ENCODE measurements around the gene SP6.

The SP6 gene

GRCh38 chr17:47816111-47816735 lies 34.7 kb downstream of the SP6 start:
- no peak for DNase-seq (ENCODE audit: low read depth in 1 of 2, low spot score in 1 of 2)
- no peak for TF ChIP-seq REST (IDR thresholded peaks at IDR 0.05; ENCODE audit: insufficient replicate concordance, low read depth)
- no peak for TF ChIP-seq SPI1 (IDR thresholded peaks at IDR 0.05; ENCODE audit: borderline replicate concordance, low read depth)
- no peak for TF ChIP-seq POLR2AphosphoS5 (IDR thresholded peaks at IDR 0.05; ENCODE audit: low read depth)
- no peak for TF ChIP-seq GABPA (IDR thresholded peaks at IDR 0.05; ENCODE audit: low read depth)
- TF ChIP-seq CTCF (IDR thresholded peaks at IDR 0.05; ENCODE audit: insufficient read depth, low read length), result no peak
- Histone ChIP-seq H3K27ac (replicated peaks) (no peak overlapping the region), H3K27me3 (ENCODE audit: insufficient read depth, poor library complexity, severe bottlenecking) (no peaks in the 10 kb centered on the region), H3K4me3 (replicated peaks; ENCODE audit: insufficient read depth, low read length) (no peak overlapping the region)

- no peak for DNase-seq (ENCODE audit: low read depth in 1 of 2, low spot score in 1 of 2)
- no peak overlapping the region for H3K27ac ChIP-seq (replicated peaks)
- TF ChIP-seq CTCF (IDR thresholded peaks at IDR 0.05; ENCODE audit: insufficient read depth, low read length), result no peak
- TF ChIP-seq SPI1 (IDR thresholded peaks at IDR 0.05; ENCODE audit: borderline replicate concordance, low read depth), result no peak
- no peak for TF ChIP-seq GABPA (IDR thresholded peaks at IDR 0.05; ENCODE audit: low read depth)
- TF ChIP-seq REST (IDR thresholded peaks at IDR 0.05; ENCODE audit: insufficient replicate concordance, low read depth), result no peak
- no peak for TF ChIP-seq POLR2AphosphoS5 (IDR thresholded peaks at IDR 0.05; ENCODE audit: low read depth)
- no peaks in the 10 kb centered on the region for H3K27me3 ChIP-seq (ENCODE audit: insufficient read depth, poor library complexity, severe bottlenecking)
- H3K4me3 ChIP-seq (replicated peaks; ENCODE audit: insufficient read depth, low read length), result no peak overlapping the region
These were observed 35.7 kb downstream of the SP6 start for GRCh38 chr17:47815106-47815918.

GRCh38 chr17:47813512-47814031 lies 37.4 kb downstream of the SP6 start:
- Histone ChIP-seq H3K4me3 (replicated peaks; ENCODE audit: insufficient read depth, low read length) (no peak overlapping the region), H3K27ac (replicated peaks) (no peak overlapping the region), H3K27me3 (ENCODE audit: insufficient read depth, poor library complexity, severe bottlenecking) (no peaks in the 10 kb centered on the region)
- no peak for TF ChIP-seq GABPA (IDR thresholded peaks at IDR 0.05; ENCODE audit: low read depth)
- TF ChIP-seq SPI1 (IDR thresholded peaks at IDR 0.05; ENCODE audit: borderline replicate concordance, low read depth), result no peak
- no peak for TF ChIP-seq REST (IDR thresholded peaks at IDR 0.05; ENCODE audit: insufficient replicate concordance, low read depth)
- TF ChIP-seq POLR2AphosphoS5 (IDR thresholded peaks at IDR 0.05; ENCODE audit: low read depth), result no peak
- no peak for TF ChIP-seq CTCF (IDR thresholded peaks at IDR 0.05; ENCODE audit: insufficient read depth, low read length)
- no peak for DNase-seq (ENCODE audit: low read depth in 1 of 2, low spot score in 1 of 2)
